Kidney tubule cell (primary cell): ENCODE results near the gene HSPB9.

Experiments used
- DNase-seq: peaks from one replicate; pipeline ENCODE4 v3.0.0-alpha.2; 2018; ENCODE audit warnings: low spot score

HSPB9 gene

GRCh38 chr17:42143138-42143537, 20.5 kb downstream of the HSPB9 start:
- DNase-seq = peak; percentile 56

- no peak for DNase-seq
Observed at GRCh38 chr17:42146911-42147607, 24.5 kb downstream of the HSPB9 start.

GRCh38 chr17:42153919-42154742, 31.5 kb downstream of the HSPB9 start:
- DNase-seq = peak; percentile 35

GRCh38 chr17:42155614-42156045, 33.0 kb downstream of the HSPB9 start:
- DNase-seq = no peak

GRCh38 chr17:42159796-42160530, 37.4 kb downstream of the HSPB9 start:
- no peak for DNase-seq

- DNase-seq = no peak
Observed at GRCh38 chr17:42160531-42160910, 37.9 kb downstream of the HSPB9 start.

DNA sequence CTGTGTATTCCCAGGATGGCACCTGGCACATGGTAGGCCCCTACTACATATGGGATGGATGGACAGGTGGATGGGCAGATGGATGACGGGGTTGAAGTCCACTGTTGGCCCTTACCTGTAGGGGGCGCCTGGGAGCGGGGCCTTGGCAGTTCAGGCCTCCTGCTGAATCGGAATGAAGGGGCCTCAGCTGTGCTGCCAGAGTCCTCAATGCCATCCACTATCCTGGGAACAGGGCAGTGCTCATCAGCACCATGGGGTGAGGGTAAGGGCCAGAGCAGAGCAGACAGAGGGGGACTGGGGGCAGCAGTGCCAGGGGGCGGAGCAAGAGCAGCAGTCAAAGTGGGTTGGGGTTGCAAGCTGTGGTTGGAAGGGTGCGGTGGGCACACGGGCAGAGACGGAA, 40.5 kb downstream of the HSPB9 start:
- no peak for DNase-seq

GRCh38 chr17:42163696-42164407, 41.2 kb downstream of the HSPB9 start:
- no peak for DNase-seq

- no peak for DNase-seq
Observed at GRCh38 chr17:42165751-42166150, 43.1 kb downstream of the HSPB9 start.

DNA sequence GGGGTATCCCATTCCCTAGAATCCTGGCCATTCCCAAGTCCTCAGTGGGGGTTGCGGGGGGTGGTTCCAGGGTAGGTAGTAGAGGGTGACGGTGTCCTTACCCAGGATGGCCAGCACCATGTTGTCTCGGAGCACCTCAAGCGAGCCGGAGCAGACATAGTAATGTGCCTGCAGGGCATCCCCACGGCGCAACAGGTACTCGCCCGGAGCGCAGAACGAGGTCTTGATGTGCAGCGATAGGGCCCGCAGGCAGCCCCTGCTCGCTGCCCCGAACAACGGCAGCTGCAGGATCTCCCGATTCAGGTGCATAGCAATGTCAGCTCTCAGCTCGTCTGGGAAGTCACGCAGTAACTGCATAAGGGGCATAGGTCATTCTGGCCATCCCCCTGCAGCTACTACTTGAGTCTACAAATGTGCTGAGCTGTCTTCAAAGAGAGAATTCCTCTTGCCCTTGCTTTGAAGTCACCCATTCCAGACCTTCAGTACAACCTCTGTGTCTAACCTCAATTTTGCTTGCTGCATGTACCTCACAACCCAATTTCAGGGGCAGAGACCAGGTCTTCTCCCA, 43.7 kb downstream of the HSPB9 start:
- DNase-seq = no peak

- DNase-seq = no peak
Observed at GRCh38 chr17:42167807-42168206, 45.2 kb downstream of the HSPB9 start.

GRCh38 chr17:42169351-42169750, 46.7 kb downstream of the HSPB9 start:
- DNase-seq = no peak

- no peak for DNase-seq
Observed at GRCh38 chr17:42171831-42172230, 49.2 kb downstream of the HSPB9 start.
